ENCODE results near the gene RDH14.

The RDH14 gene

DNA sequence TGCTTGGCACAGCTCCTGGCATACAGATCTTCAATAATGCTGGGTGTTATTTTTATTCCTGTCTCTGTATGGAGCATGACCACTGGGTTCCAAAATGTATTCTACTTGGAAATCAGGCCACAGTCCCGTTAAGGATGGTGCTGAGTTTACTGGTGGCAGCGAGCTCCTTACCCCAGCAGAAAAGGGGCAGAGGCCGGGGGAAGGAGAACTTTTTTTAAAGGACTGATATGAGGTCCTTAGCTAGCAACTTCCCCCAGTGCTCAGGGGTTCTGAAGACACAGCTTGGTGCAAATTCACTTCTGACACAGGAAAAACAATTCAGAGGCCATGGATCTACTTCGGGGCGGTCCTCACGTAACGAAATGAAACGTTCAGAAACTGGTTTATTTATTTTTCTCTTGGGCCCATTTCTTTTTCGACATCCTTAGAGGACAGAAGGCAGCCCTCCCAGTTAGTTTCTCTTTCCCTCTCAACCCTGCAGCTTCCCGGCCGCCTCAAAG is 872 bp downstream of the RDH14 start:
- no peak for DNase-seq

DNA sequence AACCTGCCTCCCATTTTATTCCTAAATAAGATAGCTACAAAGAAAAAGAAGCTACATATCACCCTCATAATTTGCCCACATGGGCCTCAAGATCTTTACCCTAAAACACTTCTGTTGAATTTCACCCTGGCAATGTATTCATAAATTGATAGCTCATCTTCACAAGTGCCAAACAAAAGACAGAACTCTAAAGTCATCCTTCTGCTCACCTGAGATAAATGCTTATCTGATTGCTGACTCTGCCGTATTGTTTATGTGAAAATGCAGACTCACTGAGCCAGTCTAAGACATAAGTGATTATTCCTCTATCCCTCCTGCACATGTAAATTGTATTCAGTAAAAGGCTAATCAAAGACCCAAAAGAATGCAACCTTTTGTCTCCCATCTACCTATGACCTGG is 2.0 kb downstream of the RDH14 start:
- no peak for DNase-seq

DNA sequence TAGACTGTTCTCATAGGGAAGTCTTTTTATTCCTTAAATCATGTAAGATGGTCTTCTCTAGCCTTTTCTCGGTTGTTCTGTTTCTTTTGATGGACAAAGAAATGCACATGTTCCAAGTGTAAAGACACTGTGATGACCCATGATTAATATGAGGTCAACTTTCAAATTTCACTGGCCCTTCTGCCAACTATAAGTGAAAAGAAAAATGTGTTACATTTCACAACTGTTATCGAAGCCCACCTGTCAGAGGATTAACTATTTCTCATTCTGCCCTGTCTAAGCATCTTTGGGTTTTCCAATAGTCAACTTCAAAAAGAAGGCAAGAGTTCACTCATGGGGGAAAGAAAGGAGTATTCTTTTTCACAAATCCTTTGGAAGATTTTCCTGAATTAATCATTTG is 3.3 kb downstream of the RDH14 start:
- DNase-seq = no peak

GRCh38 chr2:18552351-18553077 is 7.9 kb downstream of the RDH14 start:
- no peak for DNase-seq

DNA sequence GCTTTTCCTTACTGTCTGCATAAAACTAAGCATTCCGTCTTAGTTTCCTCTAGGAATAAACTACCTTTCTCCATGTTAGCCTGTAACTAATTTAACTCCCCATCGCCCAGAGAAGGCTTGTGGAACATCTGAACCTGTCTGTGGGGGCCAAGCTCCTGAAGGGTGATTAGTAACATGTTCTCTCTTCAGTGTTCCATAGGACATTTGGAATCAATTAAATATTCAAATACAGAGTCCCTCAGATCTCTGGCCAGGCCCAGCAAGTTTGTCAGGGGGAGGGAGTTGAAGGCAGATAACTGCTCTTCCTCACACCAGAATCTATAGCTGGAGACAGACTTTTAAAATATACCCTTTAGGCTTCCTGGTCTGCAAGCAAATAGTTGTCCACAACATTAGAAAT is 8.8 kb downstream of the RDH14 start:
- DNase-seq = no peak

- no peak for DNase-seq
Measured at GRCh38 chr2:18551169-18551568, 9.3 kb downstream of the RDH14 start.

DNA sequence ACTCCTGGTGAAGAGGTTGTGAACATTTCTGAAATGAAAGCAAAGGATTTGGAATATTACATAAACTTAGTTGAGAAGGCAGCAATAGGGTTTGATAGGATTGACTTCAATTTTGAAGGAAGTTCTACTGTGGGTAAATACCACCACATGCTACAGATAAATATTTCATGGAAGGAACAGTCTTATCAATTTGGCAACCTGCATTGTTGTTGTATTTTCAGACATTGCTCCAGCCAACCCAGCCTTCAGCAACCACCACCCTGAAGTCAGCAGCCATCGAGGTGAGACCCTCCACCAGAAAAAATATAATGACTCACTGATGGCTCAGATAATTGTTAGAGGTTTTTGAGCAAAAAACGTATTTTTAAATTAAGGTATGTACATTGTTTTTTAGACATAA is 10.0 kb downstream of the RDH14 start:
- DNase-seq = no peak

DNA sequence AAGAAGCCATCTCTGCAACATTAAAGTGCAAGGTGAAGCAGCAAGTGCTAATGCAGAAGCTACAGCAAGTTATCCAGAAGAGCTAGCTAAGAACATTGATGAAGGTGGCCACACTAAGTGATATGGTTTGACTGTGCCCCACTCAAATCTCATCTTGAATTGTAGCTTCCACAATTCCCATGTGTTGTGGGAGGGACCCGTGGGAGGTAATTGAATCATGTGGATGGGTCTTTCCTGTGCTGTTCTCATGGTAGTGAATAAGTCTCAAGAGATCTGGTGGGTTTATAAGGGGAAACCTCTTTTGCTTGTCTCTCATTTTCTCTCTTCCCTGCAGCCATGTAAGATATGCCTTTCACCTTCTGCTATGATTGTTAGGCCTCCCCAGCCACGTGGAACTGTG is 11.4 kb downstream of the RDH14 start:
- no peak for DNase-seq

- no peak for DNase-seq
Measured at GRCh38 chr2:18548621-18549020, 11.8 kb downstream of the RDH14 start.

DNA sequence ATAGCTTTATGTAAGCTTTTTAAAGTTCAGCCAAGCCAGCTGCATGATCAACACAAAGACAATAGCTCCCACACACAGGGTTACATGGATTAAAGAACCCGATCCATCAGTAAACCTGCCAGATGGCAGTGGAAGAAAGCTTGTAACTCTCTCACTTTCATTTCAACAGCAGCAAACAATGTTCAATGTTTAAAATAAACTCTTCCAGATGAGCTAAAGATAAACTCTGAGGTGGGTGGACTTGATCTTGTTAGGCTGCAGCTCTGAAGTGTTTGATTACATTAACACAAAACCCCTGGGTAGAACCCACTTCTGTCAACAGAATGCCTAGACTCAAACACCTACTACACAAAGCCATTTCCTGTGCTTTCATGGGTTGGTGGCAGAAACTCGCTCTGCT is 13.9 kb downstream of the RDH14 start:
- no peak for DNase-seq

- no peak for DNase-seq
Measured at GRCh38 chr2:18545384-18545783, 15.1 kb downstream of the RDH14 start.

DNA sequence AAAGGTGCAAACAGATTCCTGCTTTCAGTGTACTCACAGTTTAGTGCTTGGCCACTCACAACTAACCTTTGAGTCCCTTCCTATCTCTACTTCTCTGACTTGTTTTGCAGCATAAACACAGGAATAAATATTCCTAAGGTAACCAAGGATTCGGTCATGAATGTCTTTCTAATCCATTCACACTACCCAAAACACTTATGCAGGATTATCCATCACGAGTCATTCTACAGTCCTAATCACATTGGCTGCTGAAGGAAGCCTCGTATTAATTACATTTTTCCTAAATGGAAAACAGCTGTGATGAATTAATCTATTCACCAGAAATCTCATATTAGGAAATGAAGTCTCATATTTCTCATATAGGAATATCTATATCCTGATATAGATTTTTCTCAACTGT is 16.3 kb downstream of the RDH14 start:
- DNase-seq = no peak

DNA sequence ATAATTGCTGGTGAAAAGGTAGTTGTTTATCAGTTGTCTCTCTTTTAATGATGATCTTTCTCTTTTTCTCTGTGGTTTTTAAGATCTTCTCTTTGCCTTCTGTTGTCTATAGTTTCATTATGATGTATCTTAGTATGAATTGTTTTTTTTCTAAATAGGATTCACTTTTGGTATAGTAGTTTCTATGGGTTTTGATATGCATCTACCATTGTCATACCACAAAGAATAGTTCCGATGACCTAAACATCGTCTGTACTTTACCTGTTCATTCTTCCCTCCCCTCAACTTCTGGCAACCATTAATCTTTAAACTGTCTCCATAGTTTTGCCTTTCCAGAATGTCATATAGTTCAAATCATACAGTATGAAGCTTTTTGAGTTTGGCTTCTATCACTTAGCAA is 19.6 kb downstream of the RDH14 start:
- DNase-seq = no peak

DNA sequence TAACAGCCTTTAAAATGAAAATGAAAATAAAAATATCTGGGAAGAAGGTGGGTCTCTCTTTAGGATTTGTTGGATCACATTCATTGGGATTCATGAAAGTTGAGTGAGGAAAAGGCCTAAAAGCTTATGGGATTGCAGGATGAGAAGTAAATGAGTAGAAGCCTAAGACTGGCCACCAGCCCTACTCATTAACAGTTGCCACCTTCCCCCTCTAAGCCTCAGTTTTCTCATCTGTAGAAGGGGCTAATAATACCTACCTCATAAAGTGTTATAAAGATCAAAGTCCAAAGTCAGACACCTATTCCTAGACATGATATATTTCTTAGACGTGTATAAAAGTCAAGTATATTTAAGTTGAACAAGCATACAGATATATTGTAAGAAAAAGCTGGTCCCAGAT is 23.8 kb downstream of the RDH14 start:
- DNase-seq = no peak

DNA sequence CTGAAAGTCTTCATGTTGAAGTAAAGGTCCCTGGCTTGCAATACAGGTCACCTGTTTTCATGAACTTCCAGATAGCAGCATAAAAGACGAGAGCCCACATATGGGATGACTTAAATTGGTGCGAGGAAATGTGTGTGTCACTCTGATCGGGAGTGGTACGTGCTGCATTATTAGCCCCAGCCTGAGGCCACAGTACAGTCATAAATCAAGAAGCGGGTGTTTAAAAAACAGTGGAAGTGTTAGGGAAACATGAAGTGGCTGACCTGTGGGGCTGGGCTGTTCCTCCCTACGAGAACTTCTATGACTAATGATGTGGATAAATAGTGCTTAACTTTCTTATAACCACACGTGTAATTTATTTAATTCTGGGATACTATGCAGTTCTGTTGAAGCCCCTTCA is 24.4 kb downstream of the RDH14 start:
- DNase-seq = no peak

DNA sequence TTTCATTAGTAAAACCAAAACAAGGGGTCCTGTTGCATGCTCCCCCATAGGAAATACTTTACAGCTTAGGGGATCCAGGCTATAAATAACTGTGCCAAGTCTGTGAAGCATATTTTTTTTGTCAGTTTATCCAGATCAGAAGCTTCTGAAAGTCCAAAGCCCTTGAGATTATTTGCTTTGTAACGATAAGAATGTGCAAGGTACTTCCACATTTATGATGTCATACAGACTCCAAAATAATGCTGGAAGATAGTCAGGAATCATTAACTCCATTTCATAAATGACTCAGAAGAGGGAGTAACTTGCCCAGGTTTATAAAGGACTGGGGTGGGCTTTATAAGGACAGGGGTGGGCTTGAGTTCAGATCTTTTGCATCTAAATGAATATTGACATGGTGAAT is 29.3 kb downstream of the RDH14 start:
- DNase-seq = no peak

DNA sequence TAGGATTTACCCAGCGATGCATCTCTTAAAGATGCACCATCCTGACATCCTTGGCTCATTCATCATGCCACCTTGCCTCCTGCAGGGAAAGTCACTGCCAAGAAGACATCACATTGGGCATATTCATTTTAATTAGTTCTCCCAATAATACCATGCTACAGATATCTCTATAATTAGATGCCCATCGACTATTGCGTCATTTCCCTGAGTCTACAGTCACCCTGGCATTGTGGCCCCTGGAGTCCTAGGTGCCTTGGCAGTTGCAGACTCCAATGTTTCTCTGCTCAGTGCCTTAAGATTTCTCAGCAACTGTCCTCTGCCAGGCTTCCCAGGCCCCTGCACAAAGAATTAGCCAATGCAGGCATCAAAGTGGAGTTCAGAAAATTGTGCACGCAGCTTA is 32.6 kb downstream of the RDH14 start:
- no peak for DNase-seq

DNA sequence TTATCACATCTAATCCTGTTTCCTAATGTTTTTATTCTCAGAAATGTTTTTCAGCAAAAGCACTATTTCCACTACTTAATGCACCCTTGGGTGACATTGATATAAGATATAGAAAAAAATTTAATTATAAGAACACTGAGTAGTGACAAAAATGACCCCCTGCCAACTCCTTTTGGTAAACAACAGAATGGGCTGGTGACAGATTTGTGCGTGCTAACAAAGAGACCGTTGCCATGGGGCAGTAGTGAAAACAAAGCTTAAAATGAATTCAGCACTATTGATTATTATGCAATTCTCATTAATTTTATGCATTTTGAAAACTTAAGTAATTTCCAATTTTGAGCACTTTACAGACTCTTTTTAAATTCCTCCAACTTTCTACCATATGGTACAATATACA is 33.1 kb downstream of the RDH14 start:
- no peak for DNase-seq

GRCh38 chr2:18526429-18526828 is 34.0 kb downstream of the RDH14 start:
- DNase-seq = no peak

- DNase-seq = no peak
Measured at GRCh38 chr2:18525852-18526251, 34.6 kb downstream of the RDH14 start.

DNA sequence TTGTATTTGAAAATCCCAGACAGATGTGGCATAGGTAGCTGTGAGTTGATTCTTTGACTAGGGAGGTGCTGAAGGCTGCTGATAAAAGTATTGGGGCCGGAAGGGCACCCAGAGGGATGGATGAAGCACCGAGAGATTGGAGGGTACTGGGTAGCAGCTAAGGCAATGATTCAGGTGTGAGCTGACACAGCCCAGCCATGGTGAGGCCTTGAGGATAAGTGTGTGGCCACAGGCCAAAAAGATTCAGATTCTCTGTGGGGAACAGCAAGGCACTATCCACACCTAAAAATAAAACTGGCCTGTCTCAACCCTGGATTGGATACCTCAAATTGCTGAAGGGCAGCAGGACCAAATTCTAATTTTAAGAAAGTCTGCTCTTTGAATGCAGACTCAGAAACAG is 35.2 kb downstream of the RDH14 start:
- DNase-seq = no peak

GRCh38 chr2:18522484-18523146 is 37.8 kb downstream of the RDH14 start:
- DNase-seq = no peak

- DNase-seq = peak; percentile 66
Measured at GRCh38 chr2:18520451-18521425, 39.7 kb downstream of the RDH14 start.
